GM12891 (cell line): ENCODE results near the gene ETV4.
A peak's percentile ranks its signal among the peaks of the same experiment; 100 is the strongest.

Experiments
- DNase-seq: peaks from one replicate; pipeline ENCODE4 v3.0.0; 2011; ENCODE audit warnings: low spot score; ENCODE audit not compliant: insufficient read length
- FAIRE-seq: peaks from 2 replicates; lab custom pipeline; 2011; peaks lifted over from hg19 to GRCh38; lab: Jason Lieb, UNC
- PAX5 ChIP-seq: IDR thresholded peaks from 2 replicates; pipeline ENCODE4 v1.6.1; 2011; ENCODE audit warnings: low read length, moderate library complexity, mild to moderate bottlenecking; ENCODE audit not compliant: insufficient read depth, severe bottlenecking
- POLR2A ChIP-seq: IDR thresholded peaks from 2 replicates; pipeline ENCODE4 v1.6.1; 2011; ENCODE audit warnings: low read depth, low read length, control low read depth
- POLR2AphosphoS5 ChIP-seq: IDR thresholded peaks from 2 replicates; pipeline ENCODE4 v1.6.1; 2011; ENCODE audit warnings: low read depth, low read length, control low read depth
- POU2F2 ChIP-seq: IDR thresholded peaks from 2 replicates; pipeline ENCODE4 v1.6.1; 2011; ENCODE audit warnings: low read depth, mild to moderate bottlenecking, control low read depth, low read length, moderate library complexity
- SPI1 ChIP-seq: IDR thresholded peaks from 2 replicates; pipeline ENCODE4 v1.6.1; 2011; ENCODE audit warnings: low read depth, low read length, control low read depth
- TAF1 ChIP-seq: IDR thresholded peaks from 2 replicates; pipeline ENCODE4 v1.6.1; 2011; ENCODE audit warnings: low read depth, low read length, control low read depth

ETV4 gene

GRCh38 chr17:43554857-43555256 lies 8.7 kb upstream of the ETV4 start:
- FAIRE-seq (no peak), DNase-seq (no peak)
- TF ChIP-seq SPI1 (no peak), POLR2AphosphoS5 (no peak), POLR2A (no peak), POU2F2 (no peak), TAF1 (no peak), PAX5 (no peak)

- TF ChIP-seq PAX5, result no peak
- no peak for TF ChIP-seq POU2F2
- no peak for DNase-seq
- FAIRE-seq, result no peak
Observed at GRCh38 chr17:43553573-43553972, 7.4 kb upstream of the ETV4 start.

GRCh38 chr17:43552229-43552837 lies 6.2 kb upstream of the ETV4 start:
- no peak for FAIRE-seq
- no peak for DNase-seq
- no peak for TF ChIP-seq SPI1
- no peak for TF ChIP-seq PAX5
- no peak for TF ChIP-seq TAF1
- TF ChIP-seq POU2F2, result no peak
- TF ChIP-seq POLR2A, result no peak
- TF ChIP-seq POLR2AphosphoS5, result no peak

- DNase-seq (no peak), FAIRE-seq (no peak)
- TF ChIP-seq PAX5, result no peak
- no peak for TF ChIP-seq TAF1
- TF ChIP-seq POU2F2, result no peak
- TF ChIP-seq SPI1, result no peak
- no peak for TF ChIP-seq POLR2AphosphoS5
- no peak for TF ChIP-seq POLR2A
Observed at GRCh38 chr17:43550754-43551153, 4.6 kb upstream of the ETV4 start.

GRCh38 chr17:43549496-43549895 lies 3.4 kb upstream of the ETV4 start:
- no peak for TF ChIP-seq PAX5
- TF ChIP-seq SPI1, result no peak
- TF ChIP-seq POLR2A, result no peak
- no peak for TF ChIP-seq POU2F2
- no peak for TF ChIP-seq TAF1
- TF ChIP-seq POLR2AphosphoS5, result no peak
- FAIRE-seq (no peak), DNase-seq (no peak)

- no peak for FAIRE-seq
- DNase-seq, result no peak
- TF ChIP-seq POLR2A, result no peak
- no peak for TF ChIP-seq TAF1
- no peak for TF ChIP-seq PAX5
- TF ChIP-seq POU2F2, result no peak
- no peak for TF ChIP-seq SPI1
- TF ChIP-seq POLR2AphosphoS5, result no peak
Observed at GRCh38 chr17:43548689-43549379, 2.7 kb upstream of the ETV4 start.

GRCh38 chr17:43547659-43548256 lies 1.6 kb upstream of the ETV4 start:
- no peak for FAIRE-seq
- no peak for TF ChIP-seq PAX5
- no peak for TF ChIP-seq TAF1
- TF ChIP-seq POU2F2, result no peak
- TF ChIP-seq SPI1, result no peak
- no peak for TF ChIP-seq POLR2A
- TF ChIP-seq POLR2AphosphoS5, result no peak

GRCh38 chr17:43547189-43547550 lies 1.0 kb upstream of the ETV4 start:
- DNase-seq (no peak), FAIRE-seq (no peak)
- TF ChIP-seq POLR2A, result no peak
- TF ChIP-seq PAX5, result no peak
- TF ChIP-seq POLR2AphosphoS5, result no peak
- no peak for TF ChIP-seq TAF1
- no peak for TF ChIP-seq POU2F2

More at GRCh38 chr17:43547659-43548256, 1.6 kb upstream of the ETV4 start:
- DNase-seq, result no peak

GRCh38 chr17:43545383-43545632 lies 832 bp downstream of the ETV4 start:
- FAIRE-seq (no peak), DNase-seq (no peak)
- no peak for TF ChIP-seq POLR2A
- TF ChIP-seq POLR2AphosphoS5, result no peak
- no peak for TF ChIP-seq POU2F2
- no peak for TF ChIP-seq SPI1
- TF ChIP-seq TAF1, result no peak
- no peak for TF ChIP-seq PAX5

- DNase-seq (no peak), FAIRE-seq (no peak)
- peak; percentile 21; the same call in 1 of the 2 replicates for TF ChIP-seq SPI1
- no peak for TF ChIP-seq POLR2AphosphoS5
- no peak for TF ChIP-seq TAF1
- TF ChIP-seq POU2F2, result no peak
- no peak for TF ChIP-seq POLR2A
Observed at GRCh38 chr17:43543771-43544575, 2.2 kb downstream of the ETV4 start.

GRCh38 chr17:43543300-43543699 lies 2.8 kb downstream of the ETV4 start:
- DNase-seq (no peak), FAIRE-seq (no peak)
- no peak for TF ChIP-seq POU2F2
- TF ChIP-seq PAX5, result no peak
- no peak for TF ChIP-seq POLR2A
- TF ChIP-seq SPI1, result no peak
- no peak for TF ChIP-seq TAF1
- no peak for TF ChIP-seq POLR2AphosphoS5
